Prostate gland (tissue), 1 donor: Measurements from ENCODE around the gene DENND5A.
"Not testable (repeated sequence)": the region's sequence is repeated elsewhere in the genome, so short reads cannot be mapped to it uniquely, and the experiment has no call there.

Experiments
- POLR2A ChIP-seq: fragments of 450-650 bp; IDR thresholded peaks from one replicate; pipeline ENCODE4 v1.6.1; 2016; ENCODE audit warnings: antibody characterized with exemption, mild to moderate bottlenecking
- POLR2AphosphoS5 ChIP-seq: sonication (generic); formaldehyde crosslinking; IDR thresholded peaks from one replicate; pipeline ENCODE4 v1.6.1; 2017; ENCODE audit warnings: antibody characterized with exemption

DNA sequence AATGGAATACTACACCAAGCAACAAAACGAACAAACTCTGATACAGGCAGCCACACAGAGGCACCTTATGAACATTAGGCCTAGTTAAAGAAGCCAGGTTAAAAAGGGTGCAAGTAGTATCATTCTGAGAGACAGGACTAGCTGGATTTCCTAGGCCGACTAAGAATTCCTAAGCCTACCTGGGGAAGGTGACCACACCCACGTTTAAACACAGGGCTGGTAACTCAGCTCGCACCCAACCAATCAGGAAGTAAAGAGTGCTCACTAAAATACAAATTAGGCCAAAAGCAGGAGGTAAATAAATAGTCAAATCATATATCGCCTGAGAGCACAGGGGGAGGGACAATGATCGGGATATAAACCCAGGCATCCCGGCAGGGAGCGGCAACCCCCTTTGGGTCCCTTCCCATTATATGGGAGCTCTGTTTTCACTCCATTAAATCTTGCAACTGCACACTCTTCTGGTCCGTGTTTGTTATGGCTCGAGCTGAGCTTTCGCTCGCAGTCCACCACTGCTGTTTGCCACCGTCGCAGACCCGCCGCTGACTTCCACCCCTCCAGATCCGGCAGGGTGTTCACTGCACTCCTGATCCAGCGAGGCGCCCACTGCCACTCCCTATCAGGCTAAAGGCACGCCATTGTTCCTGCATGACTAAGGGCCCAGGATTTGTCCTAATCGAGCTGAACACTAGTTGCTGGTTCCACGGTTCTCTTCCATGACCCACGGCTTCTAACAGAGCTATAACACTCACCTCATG lies 167.8 kb downstream of the DENND5A start:
- not testable (repeated sequence) for TF ChIP-seq POLR2A, POLR2AphosphoS5
